GM03348 (cell line): Measurements from ENCODE around the gene NT5M.

Experiments
- DNase-seq: peaks from one replicate; pipeline ENCODE4 v3.0.0; 2012; ENCODE audit warnings: low spot score

NT5M gene

DNA sequence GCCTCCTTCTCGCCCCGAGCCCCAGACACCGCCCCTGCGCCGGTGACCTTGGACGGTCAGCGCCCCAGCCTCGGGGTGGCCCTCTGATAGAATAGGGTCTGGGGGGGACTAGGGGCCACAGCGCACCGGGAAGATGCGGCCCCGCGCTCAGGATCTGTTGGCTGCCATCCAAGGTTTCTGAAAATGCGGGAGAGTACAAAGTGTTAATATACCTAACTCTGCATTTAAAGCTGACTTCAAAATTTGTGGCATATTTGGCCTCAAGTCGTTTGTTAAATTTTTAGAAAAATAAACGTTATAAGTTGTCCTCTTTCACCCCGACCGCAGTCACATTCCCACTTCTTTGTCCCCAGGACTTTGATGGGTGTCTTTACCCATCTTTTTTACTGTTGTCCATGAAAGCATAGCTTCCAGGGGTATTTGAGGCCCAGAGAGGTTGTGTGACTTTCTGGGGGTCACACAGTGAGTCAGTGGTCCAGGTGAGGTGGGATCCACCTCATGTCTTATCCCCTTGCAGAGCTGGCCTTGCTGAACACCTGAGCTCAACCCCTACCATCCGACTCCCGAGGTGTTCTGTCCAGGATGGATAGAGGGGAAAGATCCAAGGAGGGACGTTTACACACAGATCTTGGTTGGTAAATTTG is 796 bp downstream of the NT5M start:
- no peak for DNase-seq

- no peak for DNase-seq
Measured at GRCh38 chr17:17304521-17304985, 1.4 kb downstream of the NT5M start.

DNA sequence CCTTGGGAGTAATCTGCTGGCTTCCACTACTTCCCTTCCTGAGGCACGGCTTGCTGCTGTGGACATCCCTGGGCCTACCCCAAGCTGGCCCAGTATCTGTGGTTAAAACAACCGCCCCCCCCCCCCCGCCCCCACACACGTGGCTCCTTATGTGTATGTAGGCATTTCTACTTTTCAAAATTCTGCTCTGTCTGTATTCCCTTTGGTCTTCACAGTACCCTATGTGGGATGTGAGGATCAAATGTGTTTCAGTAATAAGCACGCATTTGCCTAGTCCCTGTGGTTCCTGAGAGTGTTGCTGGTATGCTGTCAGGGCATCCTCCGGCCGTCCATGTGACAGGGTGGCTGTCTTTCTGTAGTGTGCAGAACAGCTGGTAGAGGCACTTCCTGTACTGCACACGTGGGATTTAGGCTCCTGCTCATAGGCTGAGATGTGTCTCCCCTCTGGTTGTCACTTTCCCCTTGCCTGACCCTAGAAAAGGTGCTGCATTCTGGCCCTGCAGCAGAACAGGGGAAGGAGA is 2.2 kb downstream of the NT5M start:
- DNase-seq, result no peak

DNA sequence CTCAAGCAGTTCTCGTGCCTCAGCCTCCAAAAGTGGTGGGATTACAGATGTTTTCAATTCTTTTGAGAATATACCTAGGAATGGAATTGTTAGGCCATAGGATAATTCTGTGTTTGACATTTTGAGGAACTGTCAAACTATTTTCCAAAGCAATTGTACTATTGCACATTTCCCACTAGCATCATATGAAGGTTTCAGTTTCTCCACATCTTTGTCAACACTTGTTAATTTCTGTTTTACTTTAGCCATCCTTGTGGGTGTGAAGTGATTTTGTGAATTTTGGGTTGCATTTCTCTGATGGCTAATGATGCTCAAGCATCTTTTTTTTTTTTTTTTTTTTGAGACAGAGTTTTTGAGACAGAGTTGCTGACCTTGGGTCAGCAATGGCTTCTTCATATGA is 6.2 kb downstream of the NT5M start:
- DNase-seq, result no peak

DNA sequence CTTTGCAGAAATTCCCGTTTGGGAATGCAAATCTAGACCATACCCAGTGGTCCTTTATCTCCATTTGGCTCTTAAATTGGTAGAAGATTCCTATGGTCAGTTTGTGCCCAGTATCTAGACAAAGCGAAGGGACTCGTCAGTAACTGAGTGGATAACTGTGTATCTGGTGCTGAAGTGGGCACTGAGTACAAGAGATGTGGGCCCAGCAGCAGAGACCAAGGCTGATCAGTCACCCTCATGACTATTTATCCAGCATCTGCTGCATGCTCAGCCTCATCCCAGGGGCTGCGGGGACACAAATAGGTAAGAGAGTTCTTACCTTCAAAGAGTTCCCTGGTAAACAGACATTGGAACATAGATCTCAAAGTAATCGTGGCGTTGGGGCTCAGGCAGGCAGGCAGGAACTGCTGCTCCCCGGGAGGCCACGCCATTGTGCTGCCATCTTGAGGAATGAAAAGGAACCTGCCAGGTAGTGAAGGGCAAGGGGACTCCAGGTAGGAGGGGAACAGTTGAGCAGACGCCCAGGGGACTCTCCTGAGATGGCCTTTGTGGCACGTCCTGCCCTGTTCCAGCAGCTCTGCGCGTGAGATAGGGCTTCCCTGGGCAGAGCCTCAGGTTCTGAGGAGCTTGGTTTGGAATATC is 10.3 kb downstream of the NT5M start:
- no peak for DNase-seq

- no peak for DNase-seq
Measured at GRCh38 chr17:17314501-17315071, 11.4 kb downstream of the NT5M start.

- DNase-seq, result no peak
Measured at GRCh38 chr17:17315142-17315821, 12.1 kb downstream of the NT5M start.

DNA sequence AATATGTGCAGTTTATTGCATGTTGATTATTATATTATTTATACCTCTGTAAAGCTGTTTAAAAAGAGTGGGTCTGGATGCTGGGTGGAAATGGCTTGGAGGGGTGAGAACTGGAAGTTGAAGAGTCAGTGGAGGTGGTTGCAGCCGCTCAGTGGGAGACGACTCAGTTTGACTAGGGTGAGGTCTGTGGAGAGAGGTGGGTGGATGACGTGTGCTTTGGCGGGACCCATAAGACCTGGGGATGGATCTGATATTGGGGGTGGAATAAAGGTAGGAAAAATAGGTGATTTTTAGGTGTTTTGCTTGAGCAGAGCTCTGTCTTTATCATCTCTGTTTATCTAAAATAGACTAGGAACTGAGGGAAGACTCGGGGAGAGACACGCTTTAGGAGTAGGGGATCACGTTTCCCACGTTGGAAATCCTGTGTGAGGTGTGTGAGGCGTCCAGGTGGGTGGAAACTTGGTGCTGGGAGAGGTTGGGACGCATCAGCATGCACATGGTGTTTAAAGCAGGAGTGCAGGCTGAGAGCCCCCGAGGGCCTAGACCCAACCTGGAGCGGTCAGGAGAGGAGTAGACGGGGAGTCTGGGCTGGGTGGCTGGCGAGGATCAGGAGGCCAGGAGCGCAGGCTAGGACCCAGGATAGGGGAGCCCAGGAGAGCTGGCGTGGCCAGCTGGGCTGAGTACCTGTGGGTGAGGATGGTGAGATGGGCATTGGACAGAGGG is 17.2 kb downstream of the NT5M start:
- DNase-seq, result no peak

DNA sequence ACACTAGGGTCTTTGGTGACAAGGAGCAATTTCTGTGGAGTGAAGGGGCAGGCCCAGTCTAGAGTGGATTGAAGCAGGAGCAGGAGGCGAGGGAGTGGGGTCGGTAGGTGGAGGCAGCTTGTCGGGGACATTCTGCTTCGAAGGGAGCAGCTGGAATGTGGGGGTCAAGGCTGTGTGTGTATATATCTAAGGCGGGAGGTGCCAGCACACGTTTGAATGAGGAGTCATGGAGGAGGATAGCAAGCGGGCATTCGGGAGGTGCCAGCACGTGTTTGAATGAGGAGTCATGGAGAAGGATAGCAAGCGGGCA is 17.7 kb downstream of the NT5M start:
- DNase-seq, result no peak

- DNase-seq, result no peak
Measured at GRCh38 chr17:17321356-17322025, 18.3 kb downstream of the NT5M start.

- DNase-seq, result no peak
Measured at GRCh38 chr17:17322516-17323510, 19.6 kb downstream of the NT5M start.

DNA sequence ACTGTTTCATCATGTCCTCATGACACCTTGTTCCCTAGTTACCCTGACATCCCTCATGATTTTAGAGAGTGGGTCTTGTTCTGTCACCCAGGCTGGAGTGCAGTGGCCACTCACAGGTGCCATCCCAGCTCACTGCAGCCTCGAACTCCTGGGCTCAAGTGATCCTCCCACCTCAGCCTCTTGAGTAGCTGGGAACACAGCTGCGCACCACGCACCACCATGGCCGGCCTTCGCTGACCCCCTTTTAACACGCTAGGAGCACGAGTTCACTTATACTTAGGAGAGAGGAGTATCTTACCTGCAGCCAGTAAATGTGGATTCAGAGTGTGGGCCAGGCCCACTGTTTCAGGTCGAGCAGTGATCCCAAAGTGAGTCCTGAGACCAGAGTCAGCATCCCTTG is 21.4 kb downstream of the NT5M start:
- DNase-seq, result no peak

- DNase-seq, result no peak
Measured at GRCh38 chr17:17325228-17325627, 22.1 kb downstream of the NT5M start.

- no peak for DNase-seq
Measured at GRCh38 chr17:17325816-17326215, 22.6 kb downstream of the NT5M start.

DNA sequence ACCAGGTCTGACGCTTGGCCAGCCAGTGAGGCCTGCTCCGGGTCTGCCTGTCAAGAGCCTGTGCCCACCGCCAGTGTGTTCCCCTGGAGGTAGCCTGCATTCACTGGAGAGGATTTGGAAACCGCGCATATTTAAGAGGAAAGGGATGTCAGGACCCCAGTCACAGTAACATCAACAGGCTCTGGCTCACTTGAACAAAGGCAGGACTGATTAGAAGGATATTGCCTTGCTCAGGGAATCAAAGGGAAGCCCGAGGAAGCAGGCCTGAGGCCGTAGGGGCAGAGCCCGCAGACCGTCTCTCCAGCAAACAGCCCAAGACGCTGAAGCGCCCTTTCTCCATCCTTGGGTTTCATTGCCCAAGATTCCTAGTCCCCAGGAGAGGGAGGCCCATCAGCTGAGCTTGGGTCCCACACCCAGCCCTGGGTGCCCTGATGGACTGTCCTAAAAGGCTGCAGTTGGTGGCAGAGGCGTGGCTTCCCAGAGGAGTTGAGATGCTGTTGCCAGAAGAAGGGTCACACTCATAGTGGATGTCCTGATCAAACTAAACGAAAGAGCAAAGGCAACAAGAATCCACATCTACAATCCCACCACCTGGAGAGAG is 23.2 kb downstream of the NT5M start:
- no peak for DNase-seq

DNA sequence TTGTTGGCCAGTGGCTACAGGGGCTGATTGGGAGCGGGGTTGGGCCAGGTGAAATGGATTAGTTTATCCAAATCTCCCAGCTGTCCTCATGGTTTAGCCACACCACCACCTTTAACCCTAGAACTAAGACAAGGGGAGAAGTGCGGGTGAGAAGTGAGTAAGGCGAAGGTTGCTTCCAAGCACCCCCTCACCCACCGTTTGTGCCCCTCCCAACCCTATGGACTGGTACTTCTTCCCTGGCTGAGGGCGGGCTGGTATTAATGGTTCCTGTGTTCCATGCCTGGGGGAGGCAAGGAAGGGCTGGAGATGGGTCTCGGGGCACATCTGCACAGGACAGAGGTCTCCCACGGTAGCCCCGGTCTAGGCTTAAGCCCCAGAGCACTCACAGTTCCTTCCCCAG is 25.1 kb downstream of the NT5M start:
- DNase-seq, result no peak

- DNase-seq, result no peak
Measured at GRCh38 chr17:17341452-17341851, 38.3 kb downstream of the NT5M start.

DNA sequence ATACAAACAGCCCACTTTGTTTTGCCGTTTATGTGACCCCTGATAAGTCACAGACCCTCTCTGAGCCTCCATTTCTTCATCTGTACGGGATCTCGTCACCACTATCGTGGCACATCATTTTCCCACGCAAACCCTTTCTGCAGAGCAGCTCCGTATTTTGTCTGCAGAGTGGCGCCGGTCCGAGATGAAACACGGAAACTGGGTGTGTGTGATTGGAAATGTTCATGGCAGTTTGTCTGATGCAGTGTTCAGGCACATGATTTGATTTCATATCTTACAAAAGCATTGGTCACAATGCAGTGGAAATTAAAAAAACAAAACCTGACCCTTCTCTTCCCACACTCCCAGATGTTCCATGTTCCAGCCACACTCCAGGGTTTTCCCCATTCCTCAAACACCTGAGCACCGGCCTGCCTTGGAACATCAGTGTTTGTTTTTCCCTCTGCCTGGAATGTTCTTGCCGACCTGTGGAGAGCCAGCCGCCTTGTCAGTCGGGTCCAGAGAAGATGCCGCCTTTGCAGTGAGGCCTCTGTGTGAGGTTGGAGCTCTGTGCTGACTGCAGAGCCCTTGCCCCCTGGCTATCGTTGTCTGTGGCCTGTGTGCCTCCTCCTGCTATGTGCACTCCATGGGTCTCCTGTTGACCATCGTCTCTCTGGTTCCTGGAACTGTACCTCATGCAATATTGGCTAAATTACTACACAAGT is 39.2 kb downstream of the NT5M start:
- no peak for DNase-seq

DNA sequence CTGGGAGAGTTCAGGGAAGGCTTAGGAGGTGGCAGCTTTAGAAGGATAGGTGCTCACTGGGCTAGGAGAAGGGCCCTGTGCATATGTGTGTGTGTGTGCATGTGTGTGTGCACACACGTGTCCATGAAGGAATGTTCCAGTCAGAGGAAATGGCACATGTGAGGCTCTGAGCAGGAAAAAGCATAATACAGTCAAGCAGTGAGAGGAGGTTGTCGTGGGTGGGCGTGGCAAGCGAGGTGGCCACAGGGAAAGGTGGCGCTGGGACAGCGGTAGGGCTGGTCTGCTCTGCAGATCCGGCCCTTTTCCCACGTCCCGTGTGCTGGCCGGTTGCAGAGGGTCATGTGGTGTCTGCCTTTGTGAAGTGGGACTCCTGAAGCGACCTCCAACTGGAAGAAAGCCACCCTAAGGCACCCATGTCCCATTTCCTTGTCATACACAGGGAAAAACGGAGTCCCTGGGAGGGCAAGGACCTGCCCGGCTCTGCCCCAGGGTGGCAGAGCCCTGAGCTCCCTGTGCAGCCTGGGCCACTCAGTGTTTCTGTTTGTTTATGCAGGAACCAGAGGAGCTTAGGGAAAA is 40.1 kb downstream of the NT5M start:
- no peak for DNase-seq
